PC-3 (cell line): Measurements from ENCODE around the gene FOXO3. TPM values are rescaled to one million over a fixed set of nuclear protein-coding genes. Genes with fewer than 3 reads are reported as not detected.

Experiments used
- ATAC-seq: fragments of 200-7000 bp; cut with Tn5 transposase; 2 replicates; pipeline ENCODE4 v1.9.1; 2020; ENCODE audit warnings: mild to moderate bottlenecking, moderate library complexity
- BruUV-seq: library from RNA; stranded (reverse); fragments of 400-500 nt; replicated peaks from 2 replicates; lab custom pipeline; 2021; lab: Mats Ljungman, UMichigan
- CTCF ChIA-PET: fragments of 300-600 bp; sonication (Branson Sonifier 250); formaldehyde crosslinking; loops from one replicate; lab custom pipeline; 2022; ENCODE audit warnings: antibody characterized with exemption; lab: Charles Lee
- POLR2A ChIA-PET: fragments of 300-600 bp; sonication (Branson Sonifier 250); formaldehyde crosslinking; loops from one replicate; lab custom pipeline; 2022; ENCODE audit warnings: antibody characterized with exemption; ENCODE audit not compliant: unreplicated experiment; lab: Charles Lee
- DNase-seq: peaks from one replicate; pipeline ENCODE4 v3.0.0-alpha.2; 2015
- H2AFZ ChIP-seq: fragments of 300-600 bp; sonication (generic); 2 replicates; pipeline ENCODE4 v1.6.0; 2016; ENCODE audit warnings: antibody characterized with exemption, low read length
- H3F3A ChIP-seq: fragments of 300-600 bp; sonication (generic); one replicate; pipeline ENCODE4 v1.6.0; 2017; ENCODE audit warnings: antibody characterized with exemption, low read length, control low read depth, mild to moderate bottlenecking; ENCODE audit not compliant: unreplicated experiment
- H3K27ac ChIP-seq: fragments of 300-600 bp; sonication (generic); 2 replicates; pipeline ENCODE4 v1.5.1; 2016; ENCODE audit warnings: mild to moderate bottlenecking, low read length
- H3K27me3 ChIP-seq: fragments of 300-600 bp; sonication (generic); 2 replicates; pipeline ENCODE4 v1.6.1; 2016; ENCODE audit warnings: low read length, mixed read lengths
- H3K36me3 ChIP-seq: fragments of 300-600 bp; sonication (generic); 2 replicates; pipeline ENCODE4 v1.6.1; 2016; ENCODE audit warnings: low read depth, mixed run types, low read length, mixed read lengths
- H3K4me1 ChIP-seq: fragments of 300-600 bp; sonication (generic); 2 replicates; pipeline ENCODE4 v1.5.1; 2016; ENCODE audit warnings: low read length; ENCODE audit not compliant: insufficient read depth
- H3K4me2 ChIP-seq: fragments of 300-600 bp; sonication (generic); 2 replicates; pipeline ENCODE4 v1.6.0; 2016; ENCODE audit warnings: low read length
- H3K4me3 ChIP-seq: fragments of 300-600 bp; sonication (generic); 2 replicates; pipeline ENCODE4 v1.5.1; 2016; ENCODE audit warnings: mild to moderate bottlenecking, low read length, mixed read lengths
- H3K79me2 ChIP-seq: fragments of 300-600 bp; sonication (generic); 2 replicates; pipeline ENCODE4 v1.6.1; 2017; ENCODE audit warnings: low read length, mixed read lengths
- H3K9ac ChIP-seq: fragments of 300-600 bp; sonication (generic); 2 replicates; pipeline ENCODE4 v1.6.0; 2016; ENCODE audit warnings: mild to moderate bottlenecking, low read length
- H3K9me2 ChIP-seq: fragments of 300-600 bp; sonication (generic); replicated peaks from 2 replicates; pipeline ENCODE4 v1.6.1; 2016; ENCODE audit warnings: mixed run types, low read length, mixed read lengths
- H3K9me3 ChIP-seq: fragments of 300-600 bp; sonication (generic); 2 replicates; pipeline ENCODE4 v1.6.1; 2016; ENCODE audit warnings: low read length, mixed read lengths
- H4K20me1 ChIP-seq: fragments of 300-600 bp; sonication (generic); 2 replicates; pipeline ENCODE4 v1.6.1; 2016; ENCODE audit warnings: low read length, mixed read lengths
- EZH2 ChIP-seq: fragments of 300-600 bp; sonication (generic); IDR thresholded peaks from one replicate; pipeline ENCODE4 v1.6.1; 2017; ENCODE audit warnings: antibody characterized with exemption, mild to moderate bottlenecking, low read length; ENCODE audit not compliant: unreplicated experiment
- EZH2phosphoT487 ChIP-seq: fragments of 300-600 bp; sonication (generic); IDR thresholded peaks from 2 replicates; pipeline ENCODE4 v1.6.1; 2018; ENCODE audit warnings: mild to moderate bottlenecking, antibody characterized with exemption, low read length, borderline replicate concordance
- intact Hi-C: fragments of 100-400 bp; cut with micrococcal nuclease; formaldehyde crosslinking; loops from 2 replicates; pipeline ENCODE4 v1.9.0; 2023
- total RNA-seq: library from RNA; depleted of rRNA; stranded (reverse); fragments of >200 nt; gene quantifications from 2 replicates; pipeline ENCODE4 v1.2.3, GENCODE V29; 2014
- TF ChIP-seq, protein P1 (sequence below): fragments of 300-600 bp; sonication (generic); conservative IDR thresholded peaks from 2 replicates; pipeline ENCODE4 v1.5.1; 2017; ENCODE audit warnings: antibody characterized with exemption, low read depth, mild to moderate bottlenecking, low read length

Gene FOXO3
- total RNA-seq, 1 experiment from 2014 or later, result 12.8 TPM

DNA sequence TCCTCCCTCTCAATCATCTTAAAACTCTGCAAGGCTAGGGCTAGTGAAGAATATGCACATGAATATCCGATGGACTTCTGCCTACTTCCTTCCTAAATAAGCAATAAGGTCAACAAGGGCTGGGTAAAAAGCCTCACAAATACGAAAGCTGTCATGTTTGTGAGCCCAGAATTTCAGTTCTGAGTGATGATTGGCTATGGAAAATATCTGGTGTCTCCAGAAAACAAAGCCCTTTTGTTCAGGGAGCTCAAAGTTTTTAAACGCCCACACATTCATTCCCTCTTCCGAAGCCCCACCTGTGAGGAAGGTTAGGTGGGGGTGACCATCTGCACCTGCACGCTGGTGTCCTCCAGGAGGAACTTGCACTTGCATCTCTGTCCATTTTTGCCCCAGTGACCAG is 160.6 kb downstream of the FOXO3 start:
- TF ChIP-seq EZH2, result no peak
- Histone ChIP-seq H3K36me3 (no peaks in the 10 kb centered on the region), H3F3A (no peaks in the 10 kb centered on the region), H3K9me2 (no peaks in the 10 kb centered on the region), H3K4me2 (no peak overlapping the region), H3K4me3 (no peak overlapping the region), H3K27me3 (no peaks in the 10 kb centered on the region), H4K20me1 (no peaks in the 10 kb centered on the region), H2AFZ (no peak overlapping the region), H3K4me1 (no peaks in the 10 kb centered on the region), H3K27ac (no peak overlapping the region), H3K9me3 (no peaks in the 10 kb centered on the region), H3K79me2 (no peaks in the 10 kb centered on the region), H3K9ac (no peak overlapping the region)
- no TSS peak for BruUV-seq
- intact Hi-C loops, result no loop called here
- CTCF ChIA-PET, result no interaction called here
- DNase-seq (no peak), ATAC-seq (no peak)
- POLR2A ChIA-PET, result interaction anchor here (0.6 kb wide), 1 partner anchor 812 kb away, joined by 7 read pairs; no protein-coding TSS in a partner anchor

DNA sequence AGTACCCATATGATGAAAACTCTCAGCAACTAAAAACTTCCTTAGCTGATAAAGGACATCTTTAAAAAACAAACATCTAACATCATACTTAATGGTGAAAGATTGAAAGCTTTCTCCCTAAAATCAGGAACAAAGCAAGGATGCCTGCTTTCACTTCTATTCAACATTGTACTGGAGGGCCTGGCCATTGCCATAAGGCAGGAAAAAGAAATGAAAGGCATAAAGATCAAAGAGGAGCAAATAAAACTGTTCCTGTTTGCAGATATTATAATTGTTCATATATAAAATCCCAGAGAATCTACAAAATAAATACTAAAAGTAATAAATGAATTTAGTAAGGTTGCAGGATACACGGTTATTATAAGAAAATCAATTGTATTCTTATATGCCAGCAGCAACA is 162.9 kb downstream of the FOXO3 start:
- Histone ChIP-seq H2AFZ (no peak overlapping the region), H3K27ac (no peak overlapping the region), H3K79me2 (no peaks in the 10 kb centered on the region), H3F3A (no peaks in the 10 kb centered on the region), H3K9me3 (no peaks in the 10 kb centered on the region), H3K9me2 (no peaks in the 10 kb centered on the region), H3K36me3 (no peaks in the 10 kb centered on the region), H3K4me1 (no peaks in the 10 kb centered on the region), H3K9ac (no peak overlapping the region), H3K4me2 (no peak overlapping the region), H3K27me3 (no peaks in the 10 kb centered on the region), H4K20me1 (no peaks in the 10 kb centered on the region), H3K4me3 (no peak overlapping the region)
- no peak for TF ChIP-seq EZH2
- TF ChIP-seq, protein P1, sequence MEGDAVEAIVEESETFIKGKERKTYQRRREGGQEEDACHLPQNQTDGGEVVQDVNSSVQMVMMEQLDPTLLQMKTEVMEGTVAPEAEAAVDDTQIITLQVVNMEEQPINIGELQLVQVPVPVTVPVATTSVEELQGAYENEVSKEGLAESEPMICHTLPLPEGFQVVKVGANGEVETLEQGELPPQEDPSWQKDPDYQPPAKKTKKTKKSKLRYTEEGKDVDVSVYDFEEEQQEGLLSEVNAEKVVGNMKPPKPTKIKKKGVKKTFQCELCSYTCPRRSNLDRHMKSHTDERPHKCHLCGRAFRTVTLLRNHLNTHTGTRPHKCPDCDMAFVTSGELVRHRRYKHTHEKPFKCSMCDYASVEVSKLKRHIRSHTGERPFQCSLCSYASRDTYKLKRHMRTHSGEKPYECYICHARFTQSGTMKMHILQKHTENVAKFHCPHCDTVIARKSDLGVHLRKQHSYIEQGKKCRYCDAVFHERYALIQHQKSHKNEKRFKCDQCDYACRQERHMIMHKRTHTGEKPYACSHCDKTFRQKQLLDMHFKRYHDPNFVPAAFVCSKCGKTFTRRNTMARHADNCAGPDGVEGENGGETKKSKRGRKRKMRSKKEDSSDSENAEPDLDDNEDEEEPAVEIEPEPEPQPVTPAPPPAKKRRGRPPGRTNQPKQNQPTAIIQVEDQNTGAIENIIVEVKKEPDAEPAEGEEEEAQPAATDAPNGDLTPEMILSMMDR, result no peak
- TF ChIP-seq EZH2phosphoT487, result no peak
- CTCF ChIA-PET, result no interaction called here
- DNase-seq (no peak), ATAC-seq (no peak)
- intact Hi-C loops, result no loop called here
- BruUV-seq, result no TSS peak
- POLR2A ChIA-PET, result no interaction called here

DNA sequence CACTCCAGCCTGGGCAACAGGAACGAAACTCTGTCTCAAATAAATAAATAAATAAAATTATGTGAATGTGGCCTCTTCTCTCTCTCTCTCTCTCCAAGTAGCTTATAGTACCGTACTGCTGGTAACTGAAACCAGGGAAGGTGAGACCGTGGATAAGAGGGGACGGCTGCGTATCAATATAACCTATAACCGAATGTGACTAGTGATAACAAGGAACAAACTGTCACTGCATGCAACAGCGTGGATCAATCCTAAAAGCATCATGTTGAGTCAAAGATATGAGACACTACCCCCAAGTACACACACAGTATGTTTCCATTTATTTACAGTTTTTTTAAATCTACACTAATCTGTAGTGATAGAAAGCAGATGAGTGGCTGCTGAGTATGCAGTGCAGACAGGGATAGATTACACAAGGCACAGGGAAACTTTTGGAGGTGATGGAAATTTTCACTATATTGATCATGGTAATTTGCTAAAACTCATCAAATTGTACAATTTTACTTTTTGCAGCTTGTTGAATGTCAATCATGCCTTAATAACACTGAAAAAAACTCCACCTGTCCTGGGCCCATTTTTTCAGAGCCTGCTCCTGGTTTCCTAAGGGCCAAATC is 166.1 kb downstream of the FOXO3 start:
- Histone ChIP-seq H3K36me3 (no peaks in the 10 kb centered on the region), H2AFZ (no peak overlapping the region), H3K9me2 (no peaks in the 10 kb centered on the region), H3K79me2 (no peaks in the 10 kb centered on the region), H3K4me3 (no peak overlapping the region), H3K27me3 (no peaks in the 10 kb centered on the region), H3K9ac (no peak overlapping the region), H3K4me1 (no peaks in the 10 kb centered on the region; the same call in 1 of the 2 replicates), H3K27ac (no peak overlapping the region), H3F3A (no peaks in the 10 kb centered on the region), H3K4me2 (no peak overlapping the region), H3K9me3 (no peaks in the 10 kb centered on the region), H4K20me1 (no peaks in the 10 kb centered on the region)
- DNase-seq (no peak), ATAC-seq (no peak)
- ChIA-PET POLR2A (no interaction called here), CTCF (no interaction called here)
- BruUV-seq, result no TSS peak
- intact Hi-C loops, result no loop called here
- TF ChIP-seq EZH2phosphoT487 (no peak), EZH2 (no peak)
- TF ChIP-seq, protein P1, result no peak
